HFFc6 (cell line): ENCODE measurements around the gene ASB11. TPM values are rescaled to one million over a fixed set of nuclear protein-coding genes. Genes with fewer than 3 reads are reported as not detected.

Experiments
- DNase-seq: peaks from one replicate; pipeline ENCODE4 v3.0.0-alpha.2; 2018
- H3K27ac Mint-ChIP-seq: 2 replicates; pipeline ENCODE4 v1.8.0; 2020; ENCODE audit warnings: mild to moderate bottlenecking, mixed read lengths
- H3K27me3 Mint-ChIP-seq: 2 replicates; pipeline ENCODE4 v1.8.0; 2021; ENCODE audit warnings: mild to moderate bottlenecking, moderate library complexity, mixed read lengths; ENCODE audit not compliant: insufficient read depth
- H3K36me3 Mint-ChIP-seq: 2 replicates; pipeline ENCODE4 v1.8.0; 2021; ENCODE audit warnings: low read depth, mixed read lengths
- H3K4me1 Mint-ChIP-seq: 2 replicates; pipeline ENCODE4 v1.8.0; 2020; ENCODE audit warnings: low read depth, mixed read lengths
- H3K4me3 Mint-ChIP-seq: 2 replicates; pipeline ENCODE4 v1.8.0; 2020; ENCODE audit warnings: mild to moderate bottlenecking, moderate library complexity, mixed read lengths
- H3K9me3 Mint-ChIP-seq: 2 replicates; pipeline ENCODE4 v1.8.0; 2020; ENCODE audit warnings: mild to moderate bottlenecking, mixed read lengths
- CTCF ChIP-seq: fragments of 200-600 bp; sonication (generic); IDR thresholded peaks from 2 replicates; pipeline ENCODE4 v1.5.0; 2021; ENCODE audit warnings: antibody characterized with exemption, mild to moderate bottlenecking
- long read RNA-seq: library from polyadenylated mRNA; unstranded; transcript quantifications from one replicate; pipeline ENCODE4 v2.0.0, GENCODE V29; 2019
- total RNA-seq, 6 experiments: library from RNA; stranded (reverse); fragmentation: NEBNext Ultra II Directional; extraction: Animal tissue kit (Norgen Biotek cat#: 25700); gene quantifications; 2 replicates in 1 of 6; 3 replicates in 5 of 6; pipeline ENCODE4 v1.2.3, GENCODE V29; 2021

The ASB11 gene
- not detected for total RNA-seq
- long read RNA-seq, result 0 reads

- H3K9me3 Mint-ChIP-seq, result no peaks in the 10 kb centered on the region
- no peaks in the 10 kb centered on the region for H3K36me3 Mint-ChIP-seq
- H3K4me1 Mint-ChIP-seq, result no peaks in the 10 kb centered on the region
- no peak for TF ChIP-seq CTCF
- no peak for DNase-seq
- H3K27me3 Mint-ChIP-seq, result no peaks in the 10 kb centered on the region
- H3K4me3 Mint-ChIP-seq, result no peak within 1 kb of the TSS
- H3K27ac Mint-ChIP-seq, result no peak within 1 kb of the TSS
Observed at GRCh38 chrX:15315509-15315908, at the start of gene ASB11. ASB11 (minus strand) TSS chrX:15315640; CDS start chrX:15315605, 35 bp downstream.

GRCh38 chrX:15359701-15360100 lies 44.3 kb upstream of the ASB11 start:
- H3K4me1 Mint-ChIP-seq, result no peaks in the 10 kb centered on the region
- TF ChIP-seq CTCF, result no peak

GRCh38 chrX:15358533-15358932 lies 43.1 kb upstream of the ASB11 start:
- no peak for TF ChIP-seq CTCF
- Mint-ChIP-seq H3K27ac (no peak overlapping the region), H3K27me3 (peaks cover 4% of the 10 kb centered on the region; the same call in 1 of the 2 replicates), H3K4me1 (no peaks in the 10 kb centered on the region), H3K9me3 (no peaks in the 10 kb centered on the region), H3K4me3 (no peak overlapping the region), H3K36me3 (no peaks in the 10 kb centered on the region)
- no peak for DNase-seq

More at GRCh38 chrX:15359701-15360100, 44.3 kb upstream of the ASB11 start:
- Mint-ChIP-seq H3K9me3 (no peaks in the 10 kb centered on the region), H3K36me3 (no peaks in the 10 kb centered on the region), H3K27ac (no peak overlapping the region), H3K4me3 (no peak overlapping the region), H3K27me3 (peaks cover 4% of the 10 kb centered on the region)
- DNase-seq, result no peak

- no peaks in the 10 kb centered on the region for H3K4me1 Mint-ChIP-seq
- H3K9me3 Mint-ChIP-seq, result no peaks in the 10 kb centered on the region
- H3K4me3 Mint-ChIP-seq, result no peak overlapping the region
- peaks cover 4% of the 10 kb centered on the region; the same call in 1 of the 2 replicates for H3K27me3 Mint-ChIP-seq
- H3K36me3 Mint-ChIP-seq, result no peaks in the 10 kb centered on the region
- no peak for DNase-seq
- H3K27ac Mint-ChIP-seq, result no peak overlapping the region
- no peak for TF ChIP-seq CTCF
Observed at GRCh38 chrX:15356444-15356843, 41.0 kb upstream of the ASB11 start.

- H3K27me3 Mint-ChIP-seq, result no peaks in the 10 kb centered on the region; the same call in none of the 2 replicates
- no peak for DNase-seq
Observed at GRCh38 chrX:15350329-15350996, 35.0 kb upstream of the ASB11 start.

More at GRCh38 chrX:15350329-15350996, 35.0 kb upstream of the ASB11 start:
- H3K4me3 Mint-ChIP-seq, result no peak overlapping the region
- H3K4me1 Mint-ChIP-seq, result no peaks in the 10 kb centered on the region
- H3K27ac Mint-ChIP-seq, result no peak overlapping the region
- H3K9me3 Mint-ChIP-seq, result no peaks in the 10 kb centered on the region
- no peak for TF ChIP-seq CTCF
- no peaks in the 10 kb centered on the region for H3K36me3 Mint-ChIP-seq
